GM12892 (cell line): ENCODE measurements around the gene TESK2.
"Not testable (repeated sequence)": the region's sequence is repeated elsewhere in the genome, so short reads cannot be mapped to it uniquely, and the experiment has no call there.

Experiments used
- DNase-seq: peaks from one replicate; pipeline ENCODE4 v3.0.0; 2011; ENCODE audit not compliant: insufficient read length
- FAIRE-seq: peaks from 2 replicates; lab custom pipeline; 2011; peaks lifted over from hg19 to GRCh38; lab: Jason Lieb, UNC
- POLR2A ChIP-seq: IDR thresholded peaks from 2 replicates; pipeline ENCODE4 v1.6.1; 2011; ENCODE audit warnings: low read depth, low read length, control low read depth
- POLR2AphosphoS5 ChIP-seq: IDR thresholded peaks from 2 replicates; pipeline ENCODE4 v1.6.1; 2011; ENCODE audit warnings: low read depth, low read length, control low read depth
- TAF1 ChIP-seq: IDR thresholded peaks from 2 replicates; pipeline ENCODE4 v1.6.1; 2011; ENCODE audit warnings: low read depth, mild to moderate bottlenecking, control low read depth, low read length, borderline replicate concordance

TESK2 gene

DNA sequence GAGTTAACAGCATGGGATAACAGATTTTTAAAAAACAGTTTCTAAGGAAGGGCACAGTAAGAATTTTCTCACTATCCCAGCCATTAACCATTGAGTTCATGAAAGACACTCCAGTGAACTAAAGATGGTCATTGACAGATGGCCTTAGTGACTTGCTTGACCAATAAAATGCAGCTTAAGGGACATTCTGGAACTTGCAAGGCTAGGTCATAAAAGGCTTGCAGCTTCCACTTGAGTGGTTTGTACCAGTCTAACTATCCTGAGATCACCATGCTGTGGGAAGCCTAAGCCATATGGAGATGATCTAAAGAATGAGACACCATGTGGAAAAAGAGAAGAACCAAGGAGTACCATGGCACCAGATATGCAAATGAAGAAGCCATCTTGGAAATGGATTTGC lies 112.8 kb downstream of the TESK2 start:
- FAIRE-seq (no peak), DNase-seq (no peak)
- TF ChIP-seq TAF1, result no peak
- TF ChIP-seq POLR2A, result no peak
- no peak for TF ChIP-seq POLR2AphosphoS5

DNA sequence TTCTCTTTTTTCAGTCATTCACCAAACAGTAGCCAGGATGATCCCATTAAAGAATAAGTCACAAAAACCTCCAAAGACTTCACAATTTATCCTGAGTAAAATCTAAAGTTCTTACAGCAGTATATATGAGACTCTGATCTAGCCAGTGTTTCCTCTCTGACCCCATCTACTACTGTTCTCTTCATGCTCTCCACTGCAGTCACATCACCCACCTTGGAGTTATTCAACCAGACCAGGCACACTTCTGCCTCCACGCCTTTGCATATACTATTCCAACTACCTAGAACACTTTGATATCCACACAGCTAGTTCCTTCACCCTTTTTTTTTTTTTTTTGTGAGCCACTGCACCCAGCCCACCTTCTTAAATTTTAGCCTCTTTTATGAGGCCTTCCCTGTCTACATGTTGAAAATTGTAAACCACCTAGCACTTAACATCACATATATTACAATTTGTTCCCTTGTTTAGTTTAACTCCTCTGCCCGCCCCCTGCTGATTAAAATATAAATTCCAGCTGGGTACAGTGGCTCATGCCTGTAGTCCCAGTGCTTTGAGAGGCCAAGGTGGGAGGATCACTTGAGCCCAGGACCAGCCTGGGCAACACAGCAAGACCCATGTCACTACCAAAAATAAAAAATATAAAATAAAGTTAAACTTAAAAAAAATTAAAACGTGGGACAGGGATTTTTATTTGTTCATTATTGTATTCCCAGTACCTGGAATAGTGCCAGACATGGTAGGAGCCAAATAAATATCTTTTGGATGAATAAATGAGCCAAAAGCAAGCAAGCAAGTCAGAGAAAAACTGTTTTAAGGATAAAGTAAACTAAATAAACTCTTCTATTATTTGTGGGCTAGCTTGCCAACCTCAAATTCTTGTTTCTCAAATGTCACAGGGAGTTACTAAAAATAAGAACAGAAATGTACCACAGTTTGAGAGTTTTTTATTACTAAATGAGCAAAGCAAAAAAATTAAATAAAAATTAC lies 115.6 kb downstream of the TESK2 start:
- DNase-seq, result no peak
- TF ChIP-seq POLR2A (no peak), TAF1 (no peak), POLR2AphosphoS5 (no peak)
- peak; percentile 50 for FAIRE-seq

DNA sequence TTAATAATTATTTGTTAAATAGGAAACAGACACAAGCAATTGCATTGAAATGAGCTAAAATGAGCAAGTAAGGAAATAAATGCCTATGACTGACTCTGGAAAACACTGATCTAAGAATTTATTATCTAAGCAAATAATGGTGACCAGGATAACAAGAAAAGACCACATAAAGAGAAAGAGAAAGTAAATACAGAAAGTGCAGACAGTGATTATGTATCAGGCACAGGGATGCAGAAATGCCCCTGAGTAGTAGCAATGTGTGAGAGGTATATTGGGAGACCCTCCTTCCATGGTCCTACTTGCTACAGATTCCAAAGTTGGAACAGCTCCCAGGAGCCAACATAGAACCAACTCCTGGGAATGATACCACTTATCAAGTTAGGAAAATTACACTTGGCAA lies 117.4 kb downstream of the TESK2 start:
- DNase-seq (no peak), FAIRE-seq (peak; percentile 21)
- no peak for TF ChIP-seq TAF1
- TF ChIP-seq POLR2A, result no peak
- no peak for TF ChIP-seq POLR2AphosphoS5

- DNase-seq, result no peak
- FAIRE-seq, result peak; percentile 95
- TF ChIP-seq TAF1, result no peak
- no peak for TF ChIP-seq POLR2A
- no peak for TF ChIP-seq POLR2AphosphoS5
Measured at GRCh38 chr1:45370575-45370974, 120.4 kb downstream of the TESK2 start.

DNA sequence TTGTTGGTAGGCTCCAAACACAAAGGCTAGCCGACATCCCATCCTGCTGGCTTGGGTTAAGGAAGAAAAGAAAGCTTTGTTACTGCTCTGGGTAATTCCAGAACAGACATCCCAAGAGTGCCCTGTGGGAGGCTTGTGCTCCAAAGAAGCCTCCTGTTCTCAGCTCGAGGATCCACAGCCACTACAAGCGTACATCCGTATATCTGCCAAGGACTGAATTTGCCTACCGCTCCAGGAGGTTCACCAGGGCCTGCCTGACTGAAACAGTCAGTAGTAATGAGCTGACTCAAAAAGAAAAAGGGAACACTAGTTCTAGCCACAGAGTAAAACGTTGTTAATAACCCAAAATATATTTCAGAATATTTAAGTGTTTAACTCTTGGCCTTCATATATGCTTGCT lies 125.9 kb downstream of the TESK2 start:
- DNase-seq (no peak), FAIRE-seq (peak; percentile 94)
- TF ChIP-seq TAF1 (no peak), POLR2A (no peak), POLR2AphosphoS5 (no peak)

- FAIRE-seq (no peak), DNase-seq (no peak)
- TF ChIP-seq TAF1, result no peak
- TF ChIP-seq POLR2A, result no peak
- TF ChIP-seq POLR2AphosphoS5, result no peak
Measured at GRCh38 chr1:45364294-45364693, 126.7 kb downstream of the TESK2 start.

DNA sequence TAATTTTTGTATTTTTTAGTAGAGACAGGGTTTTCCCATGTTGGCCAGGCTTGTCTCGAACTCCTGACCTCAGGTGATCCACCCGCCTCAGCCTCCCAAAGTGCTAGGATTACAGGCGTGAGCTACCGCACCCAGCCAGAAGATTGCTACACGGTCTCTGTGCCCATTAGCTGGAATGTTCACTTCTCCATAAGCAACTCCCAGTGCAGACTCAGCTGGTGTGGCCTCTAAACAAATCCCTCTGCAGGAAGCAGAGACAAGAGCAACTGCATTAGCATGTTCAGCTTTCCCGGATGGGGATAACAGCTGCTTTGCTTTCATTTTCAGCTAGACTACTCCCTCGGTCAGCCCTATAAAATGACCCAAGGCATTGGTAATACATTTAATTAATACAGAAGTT lies 130.0 kb downstream of the TESK2 start:
- DNase-seq, result not testable (repeated sequence)
- peak; percentile 58 for FAIRE-seq

- DNase-seq (no peak), FAIRE-seq (peak; percentile 76)
- no peak for TF ChIP-seq POLR2AphosphoS5
- TF ChIP-seq TAF1, result no peak
- no peak for TF ChIP-seq POLR2A
Measured at GRCh38 chr1:45359882-45360513, 131.0 kb downstream of the TESK2 start.

- DNase-seq (no peak), FAIRE-seq (no peak)
- TF ChIP-seq TAF1 (no peak), POLR2AphosphoS5 (no peak), POLR2A (no peak)
Measured at GRCh38 chr1:45356186-45356585, 134.8 kb downstream of the TESK2 start.

DNA sequence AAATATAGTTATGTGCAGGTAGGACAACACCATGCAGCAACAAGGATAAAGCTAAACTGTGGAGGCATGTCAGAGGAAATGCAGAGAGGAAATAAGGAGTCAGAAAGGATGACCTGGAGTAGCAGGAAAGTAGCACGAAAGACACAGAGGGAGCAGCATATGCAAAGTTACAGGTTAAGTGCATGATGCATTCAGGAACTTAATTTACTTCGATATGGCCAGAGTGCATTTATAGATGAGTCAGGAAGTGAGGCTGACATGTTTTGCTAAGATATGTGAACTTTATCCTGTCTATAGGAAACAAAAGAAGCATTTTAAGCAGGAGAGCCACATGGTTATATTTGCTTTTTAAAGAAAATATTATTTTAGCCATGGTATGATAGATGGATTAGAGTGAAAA lies 135.3 kb downstream of the TESK2 start:
- no peak for FAIRE-seq
- no peak for DNase-seq
- no peak for TF ChIP-seq POLR2A
- no peak for TF ChIP-seq TAF1
- TF ChIP-seq POLR2AphosphoS5, result no peak

- TF ChIP-seq TAF1 (no peak), POLR2AphosphoS5 (no peak), POLR2A (no peak)
- FAIRE-seq, result no peak
- DNase-seq, result no peak
Measured at GRCh38 chr1:45354838-45355237, 136.1 kb downstream of the TESK2 start.

GRCh38 chr1:45353685-45354084 lies 137.3 kb downstream of the TESK2 start:
- FAIRE-seq (no peak), DNase-seq (no peak)
- TF ChIP-seq TAF1 (no peak), POLR2A (no peak), POLR2AphosphoS5 (no peak)
